Vagina (tissue), 2 donors: ENCODE measurements around the gene ITGA11.

Experiments used
- POLR2A ChIP-seq, 2 donors: fragments of 450-650 bp; IDR thresholded peaks; one replicate each; pipeline ENCODE4 v1.6.1; 2017; ENCODE audit warnings: antibody characterized with exemption in 2 of 2, mild to moderate bottlenecking in 2 of 2, moderate library complexity in 2 of 2
- POLR2AphosphoS5 ChIP-seq, 2 donors: sonication (generic); formaldehyde crosslinking; IDR thresholded peaks; one replicate each; pipeline ENCODE4 v1.9.0; 2017; ENCODE audit warnings: antibody characterized with exemption in 2 of 2, mild to moderate bottlenecking in 2 of 2, low read depth in 1 of 2; ENCODE audit not compliant: insufficient read depth in 1 of 2
- TF ChIP-seq, protein P1 (sequence below), 3 experiments: fragments of 450-650 bp in 2 of 3; fragments of 200-600 bp in 1 of 3; sonication (generic) in 1 of 3; IDR thresholded peaks; one replicate each; pipeline ENCODE4 v1.5.1; 2017 to 2019; ENCODE audit warnings: antibody characterized with exemption in 3 of 3, mild to moderate bottlenecking in 2 of 3, moderate library complexity in 2 of 3

DNA sequence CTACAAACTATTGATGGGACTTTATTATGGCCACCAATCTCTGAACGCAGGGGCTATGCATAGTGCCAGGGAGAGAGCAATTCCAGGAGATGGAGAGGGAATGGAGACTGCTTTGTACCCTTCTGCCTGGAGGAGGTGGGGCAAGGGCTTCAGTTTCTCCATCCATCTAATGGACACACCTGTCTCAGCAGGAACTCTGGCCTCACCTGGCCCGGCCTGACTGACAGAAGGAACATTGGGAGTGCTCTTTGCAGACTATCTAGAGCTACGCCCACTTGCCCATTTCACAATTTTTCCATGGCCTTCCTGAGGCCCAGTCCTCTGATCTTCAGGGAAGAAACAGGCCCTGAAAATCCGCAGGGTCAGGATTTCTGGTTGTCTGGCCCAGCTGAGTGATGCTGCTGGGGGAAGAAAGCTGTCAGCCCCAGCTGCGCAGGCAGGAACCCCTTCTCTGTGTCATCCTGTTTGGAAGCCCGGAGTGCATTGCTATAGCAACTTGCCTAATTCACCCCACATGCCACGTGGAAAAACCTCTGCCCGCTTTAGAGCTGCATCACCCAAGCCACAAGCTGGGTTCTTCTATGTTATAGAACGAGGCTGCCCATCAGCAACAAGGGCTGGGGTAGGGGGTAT is 6.4 kb downstream of the ITGA11 start:
- TF ChIP-seq, protein P1, sequence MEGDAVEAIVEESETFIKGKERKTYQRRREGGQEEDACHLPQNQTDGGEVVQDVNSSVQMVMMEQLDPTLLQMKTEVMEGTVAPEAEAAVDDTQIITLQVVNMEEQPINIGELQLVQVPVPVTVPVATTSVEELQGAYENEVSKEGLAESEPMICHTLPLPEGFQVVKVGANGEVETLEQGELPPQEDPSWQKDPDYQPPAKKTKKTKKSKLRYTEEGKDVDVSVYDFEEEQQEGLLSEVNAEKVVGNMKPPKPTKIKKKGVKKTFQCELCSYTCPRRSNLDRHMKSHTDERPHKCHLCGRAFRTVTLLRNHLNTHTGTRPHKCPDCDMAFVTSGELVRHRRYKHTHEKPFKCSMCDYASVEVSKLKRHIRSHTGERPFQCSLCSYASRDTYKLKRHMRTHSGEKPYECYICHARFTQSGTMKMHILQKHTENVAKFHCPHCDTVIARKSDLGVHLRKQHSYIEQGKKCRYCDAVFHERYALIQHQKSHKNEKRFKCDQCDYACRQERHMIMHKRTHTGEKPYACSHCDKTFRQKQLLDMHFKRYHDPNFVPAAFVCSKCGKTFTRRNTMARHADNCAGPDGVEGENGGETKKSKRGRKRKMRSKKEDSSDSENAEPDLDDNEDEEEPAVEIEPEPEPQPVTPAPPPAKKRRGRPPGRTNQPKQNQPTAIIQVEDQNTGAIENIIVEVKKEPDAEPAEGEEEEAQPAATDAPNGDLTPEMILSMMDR (IDR thresholded peaks at IDR 0.05), result no peak
- no peak for TF ChIP-seq POLR2A (IDR thresholded peaks at IDR 0.05)
- TF ChIP-seq POLR2AphosphoS5 (IDR thresholded peaks at IDR 0.05; ENCODE audit: insufficient read depth in 1 of 2, low read depth in 1 of 2), result no peak
